GM23338 (cell line): ENCODE measurements around the gene CMPK1. TPM values are rescaled to one million over a fixed set of nuclear protein-coding genes. Genes with fewer than 3 reads are reported as not detected.

Source experiments
- ATAC-seq: fragments of 200-7000 bp; cut with Tn5 transposase; 3 replicates; pipeline ENCODE4 v1.9.1; 2020
- DNase-seq: peaks from one replicate; pipeline ENCODE4 v3.0.0-alpha.2; 2015; ENCODE audit warnings: low spot score
- H2AFZ ChIP-seq: fragments of 200-600 bp; sonication (generic); 2 replicates; pipeline ENCODE4 v1.8.0; 2016; ENCODE audit warnings: antibody characterized with exemption, mild to moderate bottlenecking, moderate library complexity
- H3F3A ChIP-seq: fragments of 200-600 bp; sonication (generic); replicated peaks from 2 replicates; pipeline ENCODE4 v1.8.0; 2017; ENCODE audit warnings: antibody characterized with exemption, mixed run types, low read depth
- H3K27ac ChIP-seq: fragments of 200-600 bp; sonication (generic); 2 replicates; pipeline ENCODE4 v1.6.1; 2016; ENCODE audit warnings: low read depth
- H3K27me3 ChIP-seq: fragments of 200-600 bp; sonication (generic); 2 replicates; pipeline ENCODE4 v1.8.0; 2016; ENCODE audit warnings: mild to moderate bottlenecking, mixed run types, moderate library complexity; ENCODE audit not compliant: insufficient read depth
- H3K36me3 ChIP-seq: fragments of 200-600 bp; sonication (generic); 2 replicates; pipeline ENCODE4 v1.8.0; 2016; ENCODE audit warnings: mild to moderate bottlenecking; ENCODE audit not compliant: insufficient read depth
- H3K4me1 ChIP-seq: fragments of 200-600 bp; sonication (generic); 2 replicates; pipeline ENCODE4 v1.8.0; 2016; ENCODE audit warnings: mild to moderate bottlenecking, moderate library complexity; ENCODE audit not compliant: insufficient read depth
- H3K4me2 ChIP-seq: fragments of 200-600 bp; sonication (generic); 2 replicates; pipeline ENCODE4 v1.7.1; 2017; ENCODE audit warnings: mixed run types
- H3K4me3 ChIP-seq: fragments of 200-600 bp; sonication (generic); 2 replicates; pipeline ENCODE4 v1.6.1; 2016; ENCODE audit warnings: mixed run types
- H3K79me2 ChIP-seq: fragments of 200-600 bp; sonication (generic); replicated peaks from 2 replicates; pipeline ENCODE4 v1.8.0; 2017; ENCODE audit warnings: mild to moderate bottlenecking; ENCODE audit not compliant: insufficient read depth
- H3K9me2 ChIP-seq: fragments of 200-600 bp; sonication (generic); 2 replicates; pipeline ENCODE4 v1.8.0; 2017; ENCODE audit not compliant: insufficient read depth
- H4K20me1 ChIP-seq: fragments of 200-600 bp; sonication (generic); replicated peaks from 2 replicates; pipeline ENCODE4 v1.8.0; 2017; ENCODE audit warnings: mild to moderate bottlenecking; ENCODE audit not compliant: insufficient read depth
- H3K27ac Mint-ChIP-seq: 2 replicates; pipeline ENCODE4 v1.8.0; 2020; ENCODE audit warnings: inconsistent platforms, mild to moderate bottlenecking, moderate library complexity, mixed read lengths
- H3K27me3 Mint-ChIP-seq: 3 replicates; pipeline ENCODE4 v1.8.0; 2022; ENCODE audit warnings: low read depth, mild to moderate bottlenecking, moderate library complexity, mixed read lengths, inconsistent platforms; ENCODE audit not compliant: insufficient read depth, poor library complexity
- H3K36me3 Mint-ChIP-seq: 3 replicates; pipeline ENCODE4 v1.8.0; 2021; ENCODE audit warnings: low read depth, mild to moderate bottlenecking, inconsistent platforms, moderate library complexity, mixed read lengths
- H3K4me1 Mint-ChIP-seq: 3 replicates; pipeline ENCODE4 v1.8.0; 2020; ENCODE audit warnings: mild to moderate bottlenecking, inconsistent platforms, mixed read lengths
- H3K4me3 Mint-ChIP-seq: 3 replicates; pipeline ENCODE4 v1.8.0; 2021; ENCODE audit warnings: moderate library complexity, mild to moderate bottlenecking, inconsistent platforms, mixed read lengths
- H3K9me3 Mint-ChIP-seq: 3 replicates; pipeline ENCODE4 v1.8.0; 2020; ENCODE audit warnings: moderate library complexity, mild to moderate bottlenecking, inconsistent platforms, mixed read lengths
- CREB1 ChIP-seq: fragments of 250-450 bp; sonication (Bioruptor Pico); IDR thresholded peaks from 2 replicates; pipeline ENCODE4 v1.5.0; 2020; ENCODE audit warnings: low read depth, mild to moderate bottlenecking, moderate library complexity
- ETS1 ChIP-seq: IDR thresholded peaks from 2 replicates; pipeline ENCODE4 v1.6.1; 2016; ENCODE audit warnings: antibody characterized with exemption
- EZH2 ChIP-seq: fragments of 200-600 bp; sonication (generic); IDR thresholded peaks from one replicate; pipeline ENCODE4 v1.8.0; 2017; ENCODE audit warnings: antibody characterized with exemption, mild to moderate bottlenecking, low read depth; ENCODE audit not compliant: unreplicated experiment
- JUNB ChIP-seq: IDR thresholded peaks from one replicate; pipeline ENCODE4 v1.6.1; 2016; ENCODE audit warnings: antibody characterized with exemption; ENCODE audit not compliant: unreplicated experiment
- NANOG ChIP-seq: IDR thresholded peaks from 2 replicates; pipeline ENCODE4 v1.6.1; 2016; ENCODE audit warnings: antibody characterized with exemption, borderline replicate concordance
- POLR2AphosphoS5 ChIP-seq: IDR thresholded peaks from 2 replicates; pipeline ENCODE4 v1.6.1; 2016; ENCODE audit warnings: antibody characterized with exemption, low read depth
- ZNF114 ChIP-seq: fragments of 250-450 bp; sonication (Bioruptor Pico); IDR thresholded peaks from 2 replicates; pipeline ENCODE4 v1.5.0; 2020; ENCODE audit warnings: mild to moderate bottlenecking, moderate library complexity
- ZNF462 ChIP-seq: fragments of 250-450 bp; sonication (Bioruptor Pico); IDR thresholded peaks from 2 replicates; pipeline ENCODE4 v1.5.0; 2020; ENCODE audit warnings: mild to moderate bottlenecking, moderate library complexity
- polyA plus RNA-seq: library from polyadenylated mRNA; unstranded; fragments of >200 nt; fragmentation: Nextera tagmentation; extraction: Ambion mirVana; gene quantifications from 2 replicates; pipeline ENCODE4 v1.2.1, GENCODE V29; 2016
- total RNA-seq: library from RNA; depleted of rRNA; stranded (reverse); fragments of >200 nt; shearing (Covaris generic); gene quantifications from 2 replicates; pipeline ENCODE4 v1.2.3, GENCODE V29; 2014
- TF ChIP-seq, protein P1 (sequence below): IDR thresholded peaks from one replicate; pipeline ENCODE4 v1.6.1; 2018; ENCODE audit warnings: antibody characterized with exemption; ENCODE audit not compliant: unreplicated experiment

The CMPK1 gene
- total and polyA plus RNA-seq, 2 experiments from 2014 or later: 22.8 to 28.6 TPM

- no peak overlapping the region for H2AFZ ChIP-seq
- no peaks in the 10 kb centered on the region for H3K27me3 ChIP-seq
- no peaks in the 10 kb centered on the region for H3K4me1 Mint-ChIP-seq
- H3K27me3 Mint-ChIP-seq: peaks cover 7% of the 10 kb centered on the region
- no peaks in the 10 kb centered on the region for H3F3A ChIP-seq
- no peaks in the 10 kb centered on the region for H3K9me3 Mint-ChIP-seq
- H3K36me3 ChIP-seq: no peaks in the 10 kb centered on the region
- no peaks in the 10 kb centered on the region for H3K4me1 ChIP-seq
- no peaks in the 10 kb centered on the region for H3K9me2 ChIP-seq
- H3K4me3 ChIP-seq: no peak overlapping the region
- H4K20me1 ChIP-seq: no peaks in the 10 kb centered on the region
- ATAC-seq: no peak
- no peak overlapping the region for H3K4me2 ChIP-seq
- H3K4me3 Mint-ChIP-seq: no peak overlapping the region
- H3K36me3 Mint-ChIP-seq: no peaks in the 10 kb centered on the region
- no peak for TF ChIP-seq JUNB
- no peak for TF ChIP-seq POLR2AphosphoS5
- no peak for TF ChIP-seq ZNF462 (CRISPR knock-in tag)
- TF ChIP-seq CREB1 (CRISPR knock-in tag): no peak
- TF ChIP-seq EZH2: no peak
- no peak for TF ChIP-seq ZNF114
- TF ChIP-seq ETS1: no peak
- TF ChIP-seq, protein P1, sequence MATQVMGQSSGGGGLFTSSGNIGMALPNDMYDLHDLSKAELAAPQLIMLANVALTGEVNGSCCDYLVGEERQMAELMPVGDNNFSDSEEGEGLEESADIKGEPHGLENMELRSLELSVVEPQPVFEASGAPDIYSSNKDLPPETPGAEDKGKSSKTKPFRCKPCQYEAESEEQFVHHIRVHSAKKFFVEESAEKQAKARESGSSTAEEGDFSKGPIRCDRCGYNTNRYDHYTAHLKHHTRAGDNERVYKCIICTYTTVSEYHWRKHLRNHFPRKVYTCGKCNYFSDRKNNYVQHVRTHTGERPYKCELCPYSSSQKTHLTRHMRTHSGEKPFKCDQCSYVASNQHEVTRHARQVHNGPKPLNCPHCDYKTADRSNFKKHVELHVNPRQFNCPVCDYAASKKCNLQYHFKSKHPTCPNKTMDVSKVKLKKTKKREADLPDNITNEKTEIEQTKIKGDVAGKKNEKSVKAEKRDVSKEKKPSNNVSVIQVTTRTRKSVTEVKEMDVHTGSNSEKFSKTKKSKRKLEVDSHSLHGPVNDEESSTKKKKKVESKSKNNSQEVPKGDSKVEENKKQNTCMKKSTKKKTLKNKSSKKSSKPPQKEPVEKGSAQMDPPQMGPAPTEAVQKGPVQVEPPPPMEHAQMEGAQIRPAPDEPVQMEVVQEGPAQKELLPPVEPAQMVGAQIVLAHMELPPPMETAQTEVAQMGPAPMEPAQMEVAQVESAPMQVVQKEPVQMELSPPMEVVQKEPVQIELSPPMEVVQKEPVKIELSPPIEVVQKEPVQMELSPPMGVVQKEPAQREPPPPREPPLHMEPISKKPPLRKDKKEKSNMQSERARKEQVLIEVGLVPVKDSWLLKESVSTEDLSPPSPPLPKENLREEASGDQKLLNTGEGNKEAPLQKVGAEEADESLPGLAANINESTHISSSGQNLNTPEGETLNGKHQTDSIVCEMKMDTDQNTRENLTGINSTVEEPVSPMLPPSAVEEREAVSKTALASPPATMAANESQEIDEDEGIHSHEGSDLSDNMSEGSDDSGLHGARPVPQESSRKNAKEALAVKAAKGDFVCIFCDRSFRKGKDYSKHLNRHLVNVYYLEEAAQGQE: no peak
- no peak for TF ChIP-seq NANOG
- H3K27ac Mint-ChIP-seq: no peak overlapping the region
- no peak overlapping the region for H3K27ac ChIP-seq
- no peaks in the 10 kb centered on the region for H3K79me2 ChIP-seq
- DNase-seq: no peak
Observed at GRCh38 chr1:47401761-47402160, 68.2 kb downstream of the CMPK1 start.
